T47D (cell line): ENCODE data around the gene CEP63.
"Not testable (repeated sequence)": the region's sequence is repeated elsewhere in the genome, so short reads cannot be mapped to it uniquely, and the experiment has no call there.

ENCODE experiments used
- DNase-seq, 2 experiments: peaks; one replicate each; pipeline versions ENCODE4 v3.0.0 to v3.0.0-alpha.2; 2011 to 2012; ENCODE audit warnings: low read depth in 1 of 2, low spot score in 1 of 2
- JUND ChIP-seq: IDR thresholded peaks from 2 replicates; pipeline ENCODE4 v1.6.1; 2012; ENCODE audit warnings: low read depth
- in situ Hi-C: cut with HindIII; loops from 2 replicates; pipeline ENCODE4 v1.10.0; 2016; ENCODE audit warnings: low sequenced_read_pairs, low pct_unique_long_range_greater_than_20kb

Gene CEP63

GRCh38 chr3:134535186-134535970, 49.5 kb downstream of the CEP63 start:
- DNase-seq: no peak
- TF ChIP-seq JUND: no peak
- in situ Hi-C loops: no loop called here

GRCh38 chr3:134536781-134537180, 50.9 kb downstream of the CEP63 start:
- in situ Hi-C loops: no loop called here
- no peak for DNase-seq
- TF ChIP-seq JUND: no peak

- in situ Hi-C loops: no loop called here
- DNase-seq: no peak
- no peak for TF ChIP-seq JUND
Observed at GRCh38 chr3:134542287-134542958, 56.6 kb downstream of the CEP63 start.

- no peak for TF ChIP-seq JUND
- in situ Hi-C loops: no loop called here
- DNase-seq: no peak
Observed at GRCh38 chr3:134543113-134543512, 57.3 kb downstream of the CEP63 start.

- TF ChIP-seq JUND: no peak
- in situ Hi-C loops: no loop called here
- DNase-seq: no peak
Observed at GRCh38 chr3:134544316-134544715, 58.5 kb downstream of the CEP63 start.

GRCh38 chr3:134544783-134545182, 58.9 kb downstream of the CEP63 start:
- in situ Hi-C loops, DNase-seq: not testable (repeated sequence)

GRCh38 chr3:134545818-134546217, 60.0 kb downstream of the CEP63 start:
- in situ Hi-C loops: no loop called here
- no peak for DNase-seq
- TF ChIP-seq JUND: no peak

- no peak for TF ChIP-seq JUND
- in situ Hi-C loops: no loop called here
- no peak for DNase-seq
Observed at GRCh38 chr3:134552784-134553183, 66.9 kb downstream of the CEP63 start.

GRCh38 chr3:134559591-134559990, 73.7 kb downstream of the CEP63 start:
- in situ Hi-C loops: no loop called here
- no peak for TF ChIP-seq JUND
- no peak for DNase-seq

GRCh38 chr3:134562055-134562454, 76.2 kb downstream of the CEP63 start:
- in situ Hi-C loops: no loop called here
- no peak for DNase-seq
- TF ChIP-seq JUND: no peak

- no peak for DNase-seq
- TF ChIP-seq JUND: no peak
- in situ Hi-C loops: no loop called here
Observed at GRCh38 chr3:134563601-134564000, 77.7 kb downstream of the CEP63 start.

- in situ Hi-C loops: no loop called here
- TF ChIP-seq JUND: no peak
- DNase-seq: no peak
Observed at GRCh38 chr3:134564991-134565390, 79.1 kb downstream of the CEP63 start.

- TF ChIP-seq JUND: no peak
- in situ Hi-C loops: no loop called here
- DNase-seq: no peak
Observed at GRCh38 chr3:134567605-134568004, 81.7 kb downstream of the CEP63 start.
